GM23338 (cell line): ENCODE data around the gene PFKP. TPM values are rescaled to one million over a fixed set of nuclear protein-coding genes. Genes with fewer than 3 reads are reported as not detected.

ENCODE experiments used
- ATAC-seq: fragments of 200-7000 bp; cut with Tn5 transposase; 3 replicates; pipeline ENCODE4 v1.9.1; 2020
- DNase-seq: peaks from one replicate; pipeline ENCODE4 v3.0.0-alpha.2; 2015; ENCODE audit warnings: low spot score
- H2AFZ ChIP-seq: fragments of 200-600 bp; sonication (generic); 2 replicates; pipeline ENCODE4 v1.8.0; 2016; ENCODE audit warnings: antibody characterized with exemption, mild to moderate bottlenecking, moderate library complexity
- H3F3A ChIP-seq: fragments of 200-600 bp; sonication (generic); replicated peaks from 2 replicates; pipeline ENCODE4 v1.8.0; 2017; ENCODE audit warnings: antibody characterized with exemption, mixed run types, low read depth
- H3K27ac ChIP-seq: fragments of 200-600 bp; sonication (generic); 2 replicates; pipeline ENCODE4 v1.6.1; 2016; ENCODE audit warnings: low read depth
- H3K27me3 ChIP-seq: fragments of 200-600 bp; sonication (generic); 2 replicates; pipeline ENCODE4 v1.8.0; 2016; ENCODE audit warnings: mild to moderate bottlenecking, mixed run types, moderate library complexity; ENCODE audit not compliant: insufficient read depth
- H3K36me3 ChIP-seq: fragments of 200-600 bp; sonication (generic); 2 replicates; pipeline ENCODE4 v1.8.0; 2016; ENCODE audit warnings: mild to moderate bottlenecking; ENCODE audit not compliant: insufficient read depth
- H3K4me1 ChIP-seq: fragments of 200-600 bp; sonication (generic); 2 replicates; pipeline ENCODE4 v1.8.0; 2016; ENCODE audit warnings: mild to moderate bottlenecking, moderate library complexity; ENCODE audit not compliant: insufficient read depth
- H3K4me2 ChIP-seq: fragments of 200-600 bp; sonication (generic); 2 replicates; pipeline ENCODE4 v1.7.1; 2017; ENCODE audit warnings: mixed run types
- H3K4me3 ChIP-seq: fragments of 200-600 bp; sonication (generic); 2 replicates; pipeline ENCODE4 v1.6.1; 2016; ENCODE audit warnings: mixed run types
- H3K79me2 ChIP-seq: fragments of 200-600 bp; sonication (generic); replicated peaks from 2 replicates; pipeline ENCODE4 v1.8.0; 2017; ENCODE audit warnings: mild to moderate bottlenecking; ENCODE audit not compliant: insufficient read depth
- H3K9me2 ChIP-seq: fragments of 200-600 bp; sonication (generic); 2 replicates; pipeline ENCODE4 v1.8.0; 2017; ENCODE audit not compliant: insufficient read depth
- H4K20me1 ChIP-seq: fragments of 200-600 bp; sonication (generic); replicated peaks from 2 replicates; pipeline ENCODE4 v1.8.0; 2017; ENCODE audit warnings: mild to moderate bottlenecking; ENCODE audit not compliant: insufficient read depth
- H3K27ac Mint-ChIP-seq: 2 replicates; pipeline ENCODE4 v1.8.0; 2020; ENCODE audit warnings: inconsistent platforms, mild to moderate bottlenecking, moderate library complexity, mixed read lengths
- H3K27me3 Mint-ChIP-seq: 3 replicates; pipeline ENCODE4 v1.8.0; 2022; ENCODE audit warnings: low read depth, mild to moderate bottlenecking, moderate library complexity, mixed read lengths, inconsistent platforms; ENCODE audit not compliant: insufficient read depth, poor library complexity
- H3K36me3 Mint-ChIP-seq: 3 replicates; pipeline ENCODE4 v1.8.0; 2021; ENCODE audit warnings: low read depth, mild to moderate bottlenecking, inconsistent platforms, moderate library complexity, mixed read lengths
- H3K4me1 Mint-ChIP-seq: 3 replicates; pipeline ENCODE4 v1.8.0; 2020; ENCODE audit warnings: mild to moderate bottlenecking, inconsistent platforms, mixed read lengths
- H3K4me3 Mint-ChIP-seq: 3 replicates; pipeline ENCODE4 v1.8.0; 2021; ENCODE audit warnings: moderate library complexity, mild to moderate bottlenecking, inconsistent platforms, mixed read lengths
- H3K9me3 Mint-ChIP-seq: 3 replicates; pipeline ENCODE4 v1.8.0; 2020; ENCODE audit warnings: moderate library complexity, mild to moderate bottlenecking, inconsistent platforms, mixed read lengths
- CREB1 ChIP-seq: fragments of 250-450 bp; sonication (Bioruptor Pico); IDR thresholded peaks from 2 replicates; pipeline ENCODE4 v1.5.0; 2020; ENCODE audit warnings: low read depth, mild to moderate bottlenecking, moderate library complexity
- EZH2 ChIP-seq: fragments of 200-600 bp; sonication (generic); IDR thresholded peaks from one replicate; pipeline ENCODE4 v1.8.0; 2017; ENCODE audit warnings: antibody characterized with exemption, mild to moderate bottlenecking, low read depth; ENCODE audit not compliant: unreplicated experiment
- EZH2phosphoT487 ChIP-seq: fragments of 200-600 bp; sonication (generic); IDR thresholded peaks from one replicate; pipeline ENCODE4 v1.8.1; 2018; ENCODE audit warnings: antibody characterized with exemption; ENCODE audit not compliant: unreplicated experiment
- JUNB ChIP-seq: IDR thresholded peaks from one replicate; pipeline ENCODE4 v1.6.1; 2016; ENCODE audit warnings: antibody characterized with exemption; ENCODE audit not compliant: unreplicated experiment
- POLR2AphosphoS5 ChIP-seq: IDR thresholded peaks from 2 replicates; pipeline ENCODE4 v1.6.1; 2016; ENCODE audit warnings: antibody characterized with exemption, low read depth
- ZNF114 ChIP-seq: fragments of 250-450 bp; sonication (Bioruptor Pico); IDR thresholded peaks from 2 replicates; pipeline ENCODE4 v1.5.0; 2020; ENCODE audit warnings: mild to moderate bottlenecking, moderate library complexity
- ZNF331 ChIP-seq: fragments of 250-450 bp; sonication (Bioruptor Pico); IDR thresholded peaks from 2 replicates; pipeline ENCODE4 v1.5.0; 2020; ENCODE audit warnings: low read depth, mild to moderate bottlenecking, moderate library complexity
- polyA plus RNA-seq: library from polyadenylated mRNA; unstranded; fragments of >200 nt; fragmentation: Nextera tagmentation; extraction: Ambion mirVana; gene quantifications from 2 replicates; pipeline ENCODE4 v1.2.1, GENCODE V29; 2016
- total RNA-seq: library from RNA; depleted of rRNA; stranded (reverse); fragments of >200 nt; shearing (Covaris generic); gene quantifications from 2 replicates; pipeline ENCODE4 v1.2.3, GENCODE V29; 2014
- TF ChIP-seq, protein P1 (sequence below), 2 experiments: fragments of 200-600 bp in 1 of 2; sonication (generic) in 1 of 2; conservative IDR thresholded peaks; 2 replicates each; pipeline versions ENCODE4 v1.5.1 to v1.6.1; 2016 to 2017; ENCODE audit warnings: antibody characterized with exemption in 2 of 2, low read depth in 2 of 2, mild to moderate bottlenecking in 2 of 2, moderate library complexity in 1 of 2
- TF ChIP-seq, protein P2 (sequence below): fragments of 250-450 bp; sonication (Bioruptor Pico); IDR thresholded peaks from 2 replicates; pipeline ENCODE4 v1.5.0; 2020; ENCODE audit warnings: mild to moderate bottlenecking, moderate library complexity

The PFKP gene
- total and polyA plus RNA-seq, 2 experiments from 2014 or later: 56.3 to 120 TPM

DNA sequence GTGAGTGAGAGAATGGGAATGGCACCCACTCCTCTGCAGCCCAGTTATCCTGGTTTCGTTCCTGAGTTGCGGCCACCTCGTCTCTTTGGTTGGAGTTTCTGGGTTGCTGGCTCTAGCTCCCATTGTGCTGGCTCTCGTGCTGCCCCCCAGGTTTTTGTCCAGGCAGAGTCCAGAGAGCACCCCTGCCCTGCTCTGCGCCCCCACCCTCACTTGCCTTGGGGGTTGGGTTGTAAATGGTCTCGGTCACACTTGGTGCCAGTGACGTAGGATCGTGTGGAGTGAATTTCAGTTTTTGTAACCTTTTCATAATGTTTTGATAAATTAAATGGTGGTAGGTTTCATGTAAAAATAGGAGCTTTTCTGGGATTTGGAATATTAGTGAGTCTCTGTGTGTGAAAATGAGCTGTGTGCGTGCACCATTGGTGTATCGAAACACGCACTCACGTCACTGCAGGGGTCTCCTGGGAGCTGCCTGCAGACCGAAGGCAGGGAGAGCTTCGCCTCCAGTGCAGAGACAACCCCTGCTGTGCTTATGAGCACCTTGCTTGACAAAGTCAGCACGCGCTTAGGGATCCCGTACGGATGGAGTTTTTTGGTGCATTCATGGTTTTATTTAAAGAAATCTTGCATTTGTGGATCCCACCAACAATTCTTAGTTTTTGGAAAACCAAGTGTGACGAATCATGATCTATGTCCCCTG is 32.9 kb downstream of the PFKP start:
- Histone ChIP-seq H3K27ac (0 out of 2 replicates have a peak overlapping the region, but pooled peaks have one; percentile 19), H3K4me1 (0 out of 2 replicates have a peak, but pooled peaks cover 4% of the 10 kb centered on the region), H3K4me3 (no peak overlapping the region), H3K9me2 (no peaks in the 10 kb centered on the region), H3F3A (no peaks in the 10 kb centered on the region), H3K4me2 (no peak overlapping the region), H4K20me1 (peaks cover 16% of the 10 kb centered on the region), H3K36me3 (peaks cover 11% of the 10 kb centered on the region; the same call in 1 of the 2 replicates), H3K27me3 (no peaks in the 10 kb centered on the region), H2AFZ (no peak overlapping the region), H3K79me2 (peaks cover 47% of the 10 kb centered on the region)
- H3K36me3 Mint-ChIP-seq: peaks cover 58% of the 10 kb centered on the region
- TF ChIP-seq JUNB (no peak), ZNF331 (CRISPR knock-in tag) (no peak), ZNF114 (CRISPR knock-in tag) (no peak), EZH2phosphoT487 (no peak), CREB1 (CRISPR knock-in tag) (no peak), EZH2 (no peak), POLR2AphosphoS5 (no peak)
- TF ChIP-seq, protein P1, sequence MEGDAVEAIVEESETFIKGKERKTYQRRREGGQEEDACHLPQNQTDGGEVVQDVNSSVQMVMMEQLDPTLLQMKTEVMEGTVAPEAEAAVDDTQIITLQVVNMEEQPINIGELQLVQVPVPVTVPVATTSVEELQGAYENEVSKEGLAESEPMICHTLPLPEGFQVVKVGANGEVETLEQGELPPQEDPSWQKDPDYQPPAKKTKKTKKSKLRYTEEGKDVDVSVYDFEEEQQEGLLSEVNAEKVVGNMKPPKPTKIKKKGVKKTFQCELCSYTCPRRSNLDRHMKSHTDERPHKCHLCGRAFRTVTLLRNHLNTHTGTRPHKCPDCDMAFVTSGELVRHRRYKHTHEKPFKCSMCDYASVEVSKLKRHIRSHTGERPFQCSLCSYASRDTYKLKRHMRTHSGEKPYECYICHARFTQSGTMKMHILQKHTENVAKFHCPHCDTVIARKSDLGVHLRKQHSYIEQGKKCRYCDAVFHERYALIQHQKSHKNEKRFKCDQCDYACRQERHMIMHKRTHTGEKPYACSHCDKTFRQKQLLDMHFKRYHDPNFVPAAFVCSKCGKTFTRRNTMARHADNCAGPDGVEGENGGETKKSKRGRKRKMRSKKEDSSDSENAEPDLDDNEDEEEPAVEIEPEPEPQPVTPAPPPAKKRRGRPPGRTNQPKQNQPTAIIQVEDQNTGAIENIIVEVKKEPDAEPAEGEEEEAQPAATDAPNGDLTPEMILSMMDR (conservative IDR thresholded peaks at IDR 0.05; ENCODE audit: low read depth in 2 of 2): no peak
- TF ChIP-seq, protein P2, sequence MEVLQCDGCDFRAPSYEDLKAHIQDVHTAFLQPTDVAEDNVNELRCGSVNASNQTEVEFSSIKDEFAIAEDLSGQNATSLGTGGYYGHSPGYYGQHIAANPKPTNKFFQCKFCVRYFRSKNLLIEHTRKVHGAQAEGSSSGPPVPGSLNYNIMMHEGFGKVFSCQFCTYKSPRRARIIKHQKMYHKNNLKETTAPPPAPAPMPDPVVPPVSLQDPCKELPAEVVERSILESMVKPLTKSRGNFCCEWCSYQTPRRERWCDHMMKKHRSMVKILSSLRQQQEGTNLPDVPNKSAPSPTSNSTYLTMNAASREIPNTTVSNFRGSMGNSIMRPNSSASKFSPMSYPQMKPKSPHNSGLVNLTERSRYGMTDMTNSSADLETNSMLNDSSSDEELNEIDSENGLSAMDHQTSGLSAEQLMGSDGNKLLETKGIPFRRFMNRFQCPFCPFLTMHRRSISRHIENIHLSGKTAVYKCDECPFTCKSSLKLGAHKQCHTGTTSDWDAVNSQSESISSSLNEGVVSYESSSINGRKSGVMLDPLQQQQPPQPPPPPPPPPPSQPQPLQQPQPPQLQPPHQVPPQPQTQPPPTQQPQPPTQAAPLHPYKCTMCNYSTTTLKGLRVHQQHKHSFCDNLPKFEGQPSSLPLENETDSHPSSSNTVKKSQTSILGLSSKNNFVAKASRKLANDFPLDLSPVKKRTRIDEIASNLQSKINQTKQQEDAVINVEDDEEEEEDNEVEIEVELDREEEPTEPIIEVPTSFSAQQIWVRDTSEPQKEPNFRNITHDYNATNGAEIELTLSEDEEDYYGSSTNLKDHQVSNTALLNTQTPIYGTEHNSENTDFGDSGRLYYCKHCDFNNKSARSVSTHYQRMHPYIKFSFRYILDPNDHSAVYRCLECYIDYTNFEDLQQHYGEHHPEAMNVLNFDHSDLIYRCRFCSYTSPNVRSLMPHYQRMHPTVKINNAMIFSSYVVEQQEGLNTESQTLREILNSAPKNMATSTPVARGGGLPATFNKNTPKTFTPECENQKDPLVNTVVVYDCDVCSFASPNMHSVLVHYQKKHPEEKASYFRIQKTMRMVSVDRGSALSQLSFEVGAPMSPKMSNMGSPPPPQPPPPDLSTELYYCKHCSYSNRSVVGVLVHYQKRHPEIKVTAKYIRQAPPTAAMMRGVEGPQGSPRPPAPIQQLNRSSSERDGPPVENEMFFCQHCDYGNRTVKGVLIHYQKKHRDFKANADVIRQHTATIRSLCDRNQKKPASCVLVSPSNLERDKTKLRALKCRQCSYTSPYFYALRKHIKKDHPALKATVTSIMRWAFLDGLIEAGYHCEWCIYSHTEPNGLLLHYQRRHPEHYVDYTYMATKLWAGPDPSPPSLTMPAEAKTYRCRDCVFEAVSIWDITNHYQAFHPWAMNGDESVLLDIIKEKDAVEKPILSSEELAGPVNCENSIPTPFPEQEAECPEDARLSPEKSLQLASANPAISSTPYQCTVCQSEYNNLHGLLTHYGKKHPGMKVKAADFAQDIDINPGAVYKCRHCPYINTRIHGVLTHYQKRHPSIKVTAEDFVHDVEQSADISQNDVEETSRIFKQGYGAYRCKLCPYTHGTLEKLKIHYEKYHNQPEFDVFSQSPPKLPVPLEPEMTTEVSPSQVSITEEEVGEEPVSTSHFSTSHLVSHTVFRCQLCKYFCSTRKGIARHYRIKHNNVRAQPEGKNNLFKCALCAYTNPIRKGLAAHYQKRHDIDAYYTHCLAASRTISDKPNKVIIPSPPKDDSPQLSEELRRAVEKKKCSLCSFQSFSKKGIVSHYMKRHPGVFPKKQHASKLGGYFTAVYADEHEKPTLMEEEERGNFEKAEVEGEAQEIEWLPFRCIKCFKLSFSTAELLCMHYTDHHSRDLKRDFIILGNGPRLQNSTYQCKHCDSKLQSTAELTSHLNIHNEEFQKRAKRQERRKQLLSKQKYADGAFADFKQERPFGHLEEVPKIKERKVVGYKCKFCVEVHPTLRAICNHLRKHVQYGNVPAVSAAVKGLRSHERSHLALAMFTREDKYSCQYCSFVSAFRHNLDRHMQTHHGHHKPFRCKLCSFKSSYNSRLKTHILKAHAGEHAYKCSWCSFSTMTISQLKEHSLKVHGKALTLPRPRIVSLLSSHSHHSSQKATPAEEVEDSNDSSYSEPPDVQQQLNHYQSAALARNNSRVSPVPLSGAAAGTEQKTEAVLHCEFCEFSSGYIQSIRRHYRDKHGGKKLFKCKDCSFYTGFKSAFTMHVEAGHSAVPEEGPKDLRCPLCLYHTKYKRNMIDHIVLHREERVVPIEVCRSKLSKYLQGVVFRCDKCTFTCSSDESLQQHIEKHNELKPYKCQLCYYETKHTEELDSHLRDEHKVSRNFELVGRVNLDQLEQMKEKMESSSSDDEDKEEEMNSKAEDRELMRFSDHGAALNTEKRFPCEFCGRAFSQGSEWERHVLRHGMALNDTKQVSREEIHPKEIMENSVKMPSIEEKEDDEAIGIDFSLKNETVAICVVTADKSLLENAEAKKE: no peak
- peak overlapping the region; percentile 0 for H3K27ac Mint-ChIP-seq
- H3K4me3 Mint-ChIP-seq: no peak overlapping the region
- H3K9me3 Mint-ChIP-seq: no peaks in the 10 kb centered on the region; the same call in 1 of the 3 replicates
- H3K27me3 Mint-ChIP-seq: peaks cover 7% of the 10 kb centered on the region
- H3K4me1 Mint-ChIP-seq: peaks cover 15% of the 10 kb centered on the region
- DNase-seq (no peak), ATAC-seq (no peak)
